Measurements from ENCODE around the gene KRTAP2-3.
"Not testable (repeated sequence)": the region's sequence is repeated elsewhere in the genome, so short reads cannot be mapped to it uniquely, and the experiment has no call there.

KRTAP2-3 gene, protein sequence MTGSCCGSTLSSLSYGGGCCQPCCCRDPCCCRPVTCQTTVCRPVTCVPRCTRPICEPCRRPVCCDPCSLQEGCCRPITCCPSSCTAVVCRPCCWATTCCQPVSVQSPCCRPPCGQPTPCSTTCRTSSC

DNA sequence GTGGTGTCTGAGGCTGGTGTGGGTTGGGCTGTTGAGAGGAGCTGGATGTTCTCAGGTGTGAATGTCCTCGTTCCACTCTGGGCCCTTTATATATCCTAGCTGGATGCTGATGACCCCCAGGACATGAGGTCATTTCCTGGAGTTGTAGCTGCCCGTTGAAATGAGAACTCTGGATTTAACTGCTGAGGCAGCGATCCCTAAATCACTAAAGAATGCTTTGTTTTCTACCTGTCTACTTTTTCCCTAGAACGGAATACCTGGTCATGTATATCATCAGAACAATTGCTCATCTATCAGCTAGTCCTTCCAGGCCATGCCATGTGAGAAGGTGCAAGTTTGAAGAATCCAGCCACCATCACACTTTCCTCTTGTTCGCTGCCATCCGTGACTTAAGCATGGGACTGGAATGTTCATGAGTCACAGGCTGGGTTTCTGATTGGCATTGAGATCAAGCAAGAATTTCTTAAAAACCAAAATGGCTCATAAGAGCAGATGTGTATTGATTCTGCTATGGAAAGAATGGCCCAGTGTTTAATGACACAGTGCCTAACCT is at the start of gene KRTAP2-3:
Gene KRTAP2-3 (minus strand): TSS at position 63 of the 553 bp plus-strand sequence. CDS start 64 bp downstream, outside the sequence.
- DNase-seq (ENCODE audit: low read depth): no peak

DNA sequence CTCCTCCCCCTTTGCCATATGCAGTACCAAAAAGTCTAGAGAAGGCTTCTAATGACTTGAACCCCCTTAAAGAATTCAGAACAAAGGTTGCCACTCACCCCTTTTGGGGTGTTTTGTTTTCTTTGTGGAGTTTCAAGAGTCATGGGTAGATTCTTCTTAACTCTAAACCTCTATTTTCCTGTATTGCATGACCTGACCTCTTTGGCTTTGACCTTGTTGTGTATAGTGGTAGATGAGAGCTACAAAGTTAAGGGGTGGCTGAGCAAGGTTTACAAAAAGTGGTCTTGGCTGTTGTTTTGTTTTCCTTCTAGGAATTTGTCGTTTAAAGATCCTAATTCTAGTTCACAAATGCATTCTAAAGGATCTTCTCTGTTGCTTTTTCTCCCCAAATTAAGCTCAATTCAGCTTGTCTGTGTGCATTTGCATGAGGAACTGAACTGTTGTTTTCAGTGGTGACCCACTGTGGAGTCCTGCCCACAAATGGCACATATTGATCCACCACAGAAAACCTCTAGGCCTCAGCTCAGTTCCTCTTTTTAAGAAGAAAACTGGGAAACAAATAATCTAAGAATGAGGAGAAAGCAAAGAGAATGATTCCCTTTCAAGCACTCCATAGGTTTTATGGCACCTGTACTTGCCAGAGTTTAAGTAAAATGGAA is 48.9 kb upstream of the KRTAP2-3 start:
- DNase-seq (ENCODE audit: low read depth): not testable (repeated sequence)

DNA sequence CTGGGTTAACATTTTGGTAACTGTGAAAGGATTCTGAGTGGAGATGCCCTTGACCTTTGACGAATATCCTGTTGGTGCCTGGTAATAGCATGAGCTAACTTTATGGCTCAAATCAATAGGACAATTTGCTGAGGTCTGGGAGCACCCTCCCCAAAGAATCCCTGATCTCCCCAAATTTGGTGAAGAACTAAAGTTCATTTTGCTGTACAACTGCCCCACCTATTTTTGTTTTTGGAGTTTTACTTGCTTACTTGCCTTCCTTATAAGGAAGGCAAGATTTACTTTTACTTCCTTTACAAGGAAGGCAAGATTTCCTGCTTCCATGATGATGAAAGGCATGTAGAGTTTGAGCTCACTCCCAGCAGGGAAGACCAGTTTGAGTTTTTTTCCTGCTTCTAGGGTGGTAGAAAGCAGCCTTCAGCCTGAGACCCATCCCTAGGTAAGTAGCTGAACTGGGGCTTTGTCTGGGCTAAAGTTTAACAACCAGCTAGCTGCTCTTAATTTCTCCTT is 48.1 kb upstream of the KRTAP2-3 start:
- DNase-seq (ENCODE audit: low read depth): no peak

DNA sequence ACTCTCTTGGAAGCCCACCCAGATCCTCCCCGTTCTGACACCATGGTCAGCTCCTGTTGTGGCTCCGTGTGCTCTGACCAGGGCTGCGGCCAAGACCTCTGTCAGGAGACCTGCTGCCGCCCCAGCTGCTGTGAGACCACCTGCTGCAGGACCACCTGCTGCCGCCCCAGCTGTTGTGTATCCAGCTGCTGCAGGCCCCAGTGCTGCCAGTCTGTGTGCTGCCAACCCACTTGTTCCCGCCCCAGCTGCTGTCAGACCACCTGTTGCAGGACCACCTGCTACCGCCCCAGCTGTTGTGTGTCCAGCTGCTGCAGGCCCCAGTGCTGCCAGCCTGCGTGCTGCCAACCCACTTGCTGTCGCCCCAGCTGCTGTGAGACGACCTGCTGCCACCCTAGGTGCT is 45.4 kb upstream of the KRTAP2-3 start, which contains the start of gene KRTAP4-9:
Gene KRTAP4-9 (plus strand): TSS at position 43 of the 400 bp plus-strand sequence. CDS start 0 bp downstream, at position 43.
- DNase-seq (ENCODE audit: low read depth): not testable (repeated sequence)

DNA sequence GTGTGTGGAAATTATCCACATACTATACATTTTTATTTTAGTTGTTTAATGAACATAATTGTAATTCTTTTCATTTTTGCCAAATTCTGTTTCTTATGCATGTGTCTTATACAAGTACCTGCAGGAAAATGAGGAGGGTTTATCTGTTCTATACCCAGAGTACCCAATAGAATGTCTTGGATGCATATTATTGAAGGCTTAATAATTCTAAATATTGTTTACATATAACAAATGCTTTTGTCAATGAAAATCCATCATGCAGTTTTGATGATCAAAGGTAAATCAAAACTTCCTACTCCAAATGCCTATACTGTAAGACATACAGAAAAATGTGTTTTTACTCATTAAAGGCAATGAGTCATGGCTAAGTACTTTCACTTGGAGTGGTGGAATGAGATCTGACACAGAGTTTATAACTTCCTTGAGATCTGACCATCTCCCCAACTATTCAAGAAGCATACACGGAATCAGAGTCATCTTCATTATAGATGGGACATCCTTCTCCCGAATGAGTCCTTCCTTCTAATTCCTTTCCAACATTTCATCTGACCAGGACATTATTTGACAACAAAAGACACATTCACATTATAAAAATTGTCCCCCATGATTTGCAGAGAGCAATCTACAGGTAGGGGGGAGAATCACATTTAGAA is 44.6 kb upstream of the KRTAP2-3 start:
- not testable (repeated sequence) for DNase-seq (ENCODE audit: low read depth)

DNA sequence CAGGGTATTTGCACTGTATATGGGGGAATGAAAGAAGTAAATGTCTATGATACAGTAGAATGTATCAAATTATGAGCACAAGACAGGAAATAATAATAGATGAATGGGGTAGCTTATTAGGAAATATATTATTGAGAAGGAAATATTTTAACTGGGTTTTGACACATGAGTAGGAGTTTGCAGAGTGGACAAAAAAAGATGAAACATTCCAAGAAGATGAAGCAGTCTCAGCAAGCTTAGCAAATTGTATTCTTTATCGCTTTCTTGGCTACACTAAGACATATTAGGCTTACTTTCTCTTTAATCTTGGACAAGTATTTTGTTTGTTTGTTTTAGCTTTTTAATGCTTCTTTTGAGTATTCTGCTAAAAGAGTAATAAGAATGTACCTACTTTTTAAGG is 44.0 kb upstream of the KRTAP2-3 start:
- DNase-seq (ENCODE audit: low read depth): no peak

DNA sequence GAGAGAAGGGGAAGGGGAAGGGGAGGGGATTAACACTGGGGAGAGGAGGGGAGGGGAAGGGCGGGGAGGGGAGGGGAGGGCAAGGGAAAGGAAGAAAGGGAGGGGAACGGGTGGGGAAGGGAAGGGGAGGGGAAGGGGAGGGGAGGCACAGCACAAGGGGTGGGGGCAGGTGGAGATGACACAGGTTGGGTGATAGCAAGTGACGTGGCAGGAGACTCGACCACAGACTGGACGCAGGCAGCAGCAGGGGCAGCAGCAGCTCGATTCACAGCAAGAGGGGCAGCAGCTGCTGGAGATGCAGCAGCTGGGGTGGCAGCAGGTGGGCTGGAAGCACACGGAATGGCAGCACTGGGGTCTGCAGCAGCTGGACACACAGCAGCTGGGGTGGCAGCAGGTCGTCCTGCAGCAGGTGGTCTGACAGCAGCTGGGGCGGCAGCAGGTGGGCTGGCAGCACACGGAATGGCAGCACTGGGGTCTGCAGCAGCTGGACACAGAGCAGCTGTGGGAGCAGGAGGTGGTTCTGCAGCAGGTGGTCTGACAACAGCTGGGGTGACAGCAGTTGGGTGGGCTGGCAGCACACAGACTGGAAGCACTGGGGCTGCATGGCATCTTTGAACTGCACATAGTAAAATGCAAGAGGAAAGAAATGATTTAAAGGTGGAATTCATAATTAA is 41.8 kb upstream of the KRTAP2-3 start, which contains the start of gene KRTAP4-16:
Gene KRTAP4-16 (minus strand): TSS at position 624 of the 674 bp plus-strand sequence. CDS start 0 bp downstream, at position 624.
- DNase-seq (ENCODE audit: low read depth): no peak

DNA sequence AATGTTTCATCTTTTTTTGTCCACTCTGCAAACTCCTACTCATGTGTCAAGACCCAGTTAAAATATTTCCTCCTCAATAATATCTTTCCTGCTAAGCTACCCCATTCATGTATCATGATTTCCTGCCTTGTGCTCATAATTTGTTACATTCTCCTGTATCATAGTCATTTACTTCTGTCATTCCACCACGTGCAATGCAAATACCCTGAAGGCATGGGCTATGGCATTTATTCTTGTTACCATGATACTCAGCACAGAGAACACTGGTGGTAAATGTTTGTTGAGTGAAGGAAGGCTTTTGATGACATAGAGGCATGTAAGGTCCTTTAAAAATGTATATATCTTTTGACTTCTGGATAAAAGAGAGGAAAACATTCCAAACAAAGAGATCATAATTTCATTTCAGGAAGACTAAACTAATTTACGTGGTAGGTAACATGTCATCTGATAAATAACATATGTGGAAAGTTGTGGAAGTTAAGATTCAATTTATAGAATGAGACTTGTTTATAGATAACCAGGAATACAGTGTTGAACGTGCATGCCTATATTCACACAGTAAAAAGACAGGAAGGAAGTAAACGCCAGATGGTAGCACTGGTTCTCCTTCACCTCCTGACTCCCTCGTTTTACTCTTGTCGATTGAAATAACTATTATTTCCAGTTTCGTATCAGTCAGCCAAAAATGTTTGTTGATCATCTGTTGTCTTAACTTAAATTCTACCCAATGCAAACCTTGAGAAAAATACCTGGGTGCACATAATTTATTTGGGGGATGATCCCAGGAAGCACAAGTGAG is 40.0 kb upstream of the KRTAP2-3 start:
- DNase-seq (ENCODE audit: low read depth): not testable (repeated sequence)

DNA sequence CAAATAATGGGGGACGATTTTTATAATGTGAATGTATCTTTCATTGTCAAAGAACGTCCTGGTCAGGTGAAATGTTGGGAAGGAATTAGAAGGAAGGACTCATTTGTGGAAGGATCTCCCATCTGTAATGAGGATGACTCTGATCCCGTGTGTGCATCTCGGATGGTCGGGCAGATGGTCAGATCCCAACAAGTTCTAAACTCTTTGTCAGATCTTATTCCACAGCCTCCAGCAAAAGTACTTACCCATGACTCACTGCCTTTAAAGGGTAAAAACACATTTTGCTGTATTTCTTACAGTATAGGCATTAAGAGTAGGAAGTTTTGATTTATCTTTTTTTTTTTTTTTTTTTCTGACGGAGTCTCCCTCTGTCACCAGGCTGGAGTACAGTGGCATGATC is 38.6 kb upstream of the KRTAP2-3 start:
- DNase-seq (ENCODE audit: low read depth): no peak

DNA sequence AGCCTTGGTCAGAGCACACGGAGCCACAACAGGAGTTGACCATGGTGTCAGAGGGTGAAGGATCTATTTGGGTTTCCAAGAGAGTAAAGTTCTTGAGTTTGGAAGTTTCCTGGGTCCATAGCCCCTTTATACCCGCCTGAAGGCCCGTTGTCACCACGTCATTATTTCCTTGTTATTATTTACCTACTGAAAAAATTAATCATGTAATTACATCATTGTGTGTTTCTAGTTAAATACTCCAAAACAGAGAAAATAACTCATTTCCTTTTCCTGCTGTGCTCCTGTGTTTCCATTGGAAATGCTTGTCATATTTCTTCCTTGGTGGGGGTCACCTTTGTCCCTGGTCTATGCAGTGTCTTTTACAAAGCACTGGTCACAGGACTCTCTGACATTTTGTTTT is 38.1 kb upstream of the KRTAP2-3 start, which contains the start of gene KRTAP4-8:
Gene KRTAP4-8 (minus strand): TSS at position 101 of the 400 bp plus-strand sequence. CDS start 58 bp downstream, at position 43.
- no peak for DNase-seq (ENCODE audit: low read depth)

DNA sequence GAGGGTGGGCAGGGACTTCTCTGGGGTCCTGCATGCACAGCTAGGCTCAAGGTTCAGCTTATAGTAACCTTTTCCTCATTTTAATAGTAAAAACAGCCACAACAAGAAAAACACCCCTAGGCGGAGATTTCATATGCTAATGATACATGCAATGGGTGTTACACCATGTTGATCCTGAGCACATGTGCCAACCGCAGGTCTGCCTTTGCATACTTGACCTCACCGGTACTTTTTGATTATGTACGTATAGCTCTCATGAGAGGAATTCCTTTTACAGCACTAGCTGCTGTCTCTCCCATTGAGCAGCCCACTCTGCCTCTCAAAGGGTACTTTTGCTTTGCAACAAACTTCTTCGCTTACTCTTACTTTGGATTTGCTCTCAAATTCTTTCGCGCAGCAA is 36.1 kb upstream of the KRTAP2-3 start:
- DNase-seq (ENCODE audit: low read depth): no peak

DNA sequence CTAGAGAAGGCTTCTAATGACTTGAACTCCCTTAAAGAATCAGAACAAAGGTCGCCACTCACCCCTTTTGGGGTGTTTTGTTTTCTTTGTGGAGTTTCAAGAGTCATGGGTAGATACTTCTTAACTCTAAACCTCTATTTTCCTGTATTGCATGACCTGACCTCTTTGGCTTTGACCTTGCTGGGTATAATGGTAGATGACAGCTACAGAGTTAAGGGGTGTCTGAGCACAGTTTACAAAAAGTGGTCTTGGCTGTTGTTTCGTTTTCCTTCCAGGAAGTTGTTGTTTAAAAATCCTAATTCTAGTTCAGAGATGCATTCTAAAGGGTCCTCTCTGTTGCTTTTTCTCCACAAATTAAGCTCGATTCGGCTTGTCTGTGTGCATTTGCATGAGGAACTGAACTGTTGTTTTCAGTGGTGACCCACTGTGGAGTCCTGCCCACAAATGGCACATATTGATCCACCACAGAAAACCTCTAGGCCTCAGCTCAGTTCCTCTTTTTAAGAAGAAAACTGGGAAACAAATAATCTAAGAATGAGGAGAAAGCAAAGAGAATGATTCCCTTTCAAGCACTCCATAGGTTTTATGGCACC is 28.9 kb upstream of the KRTAP2-3 start:
- DNase-seq (ENCODE audit: low read depth): not testable (repeated sequence)

DNA sequence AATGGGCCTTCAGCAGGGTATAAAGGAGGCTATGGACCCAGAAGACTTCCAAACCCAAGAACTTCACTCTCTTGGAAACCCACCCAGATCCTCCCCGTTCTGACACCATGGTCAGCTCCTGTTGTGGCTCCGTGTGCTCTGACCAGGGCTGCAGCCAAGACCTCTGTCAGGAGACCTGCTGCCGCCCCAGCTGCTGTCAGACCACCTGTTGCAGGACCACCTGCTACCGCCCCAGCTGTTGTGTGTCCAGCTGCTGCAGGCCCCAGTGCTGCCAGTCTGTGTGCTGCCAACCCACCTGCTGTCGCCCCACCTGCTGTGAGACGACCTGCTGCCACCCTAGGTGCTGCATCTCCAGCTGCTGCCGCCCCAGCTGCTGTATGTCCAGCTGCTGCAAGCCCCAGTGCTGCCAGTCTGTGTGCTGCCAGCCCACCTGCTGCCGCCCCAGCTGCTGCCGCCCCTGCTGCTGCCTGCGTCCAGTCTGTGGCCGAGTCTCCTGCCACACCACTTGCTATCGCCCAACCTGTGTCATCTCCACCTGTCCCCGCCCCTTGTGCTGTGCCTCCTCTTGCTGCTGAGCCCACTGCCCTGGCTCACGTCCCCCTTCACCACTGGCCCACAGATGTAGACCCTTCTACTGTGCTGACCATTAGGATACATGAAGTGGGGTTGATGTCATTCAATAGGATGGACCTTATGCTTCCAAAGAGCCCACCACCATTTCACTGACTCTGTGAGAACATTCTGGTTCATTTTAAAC is 24.4 kb upstream of the KRTAP2-3 start, which contains the start of gene KRTAP4-7:
Gene KRTAP4-7 (plus strand): TSS at position 51 of the 757 bp plus-strand sequence. CDS start 57 bp downstream, at position 108.
- not testable (repeated sequence) for DNase-seq (ENCODE audit: low read depth)

DNA sequence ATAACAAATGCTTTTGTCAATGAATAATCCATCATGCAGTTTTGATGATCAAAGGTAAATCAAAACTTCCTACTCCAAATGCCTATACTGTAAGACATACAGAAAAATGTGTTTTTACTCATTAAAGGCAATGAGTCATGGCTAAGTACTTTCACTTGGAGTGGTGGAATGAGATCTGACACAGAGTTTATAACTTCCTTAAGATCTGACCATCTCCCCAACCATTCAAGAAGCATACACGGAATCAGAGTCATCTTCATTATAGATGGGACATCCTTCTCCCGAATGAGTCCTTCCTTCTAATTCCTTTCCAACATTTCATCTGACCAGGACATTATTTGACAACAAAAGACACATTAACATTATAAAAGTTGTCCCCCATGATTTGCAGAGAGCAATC is 23.5 kb upstream of the KRTAP2-3 start:
- not testable (repeated sequence) for DNase-seq (ENCODE audit: low read depth)

DNA sequence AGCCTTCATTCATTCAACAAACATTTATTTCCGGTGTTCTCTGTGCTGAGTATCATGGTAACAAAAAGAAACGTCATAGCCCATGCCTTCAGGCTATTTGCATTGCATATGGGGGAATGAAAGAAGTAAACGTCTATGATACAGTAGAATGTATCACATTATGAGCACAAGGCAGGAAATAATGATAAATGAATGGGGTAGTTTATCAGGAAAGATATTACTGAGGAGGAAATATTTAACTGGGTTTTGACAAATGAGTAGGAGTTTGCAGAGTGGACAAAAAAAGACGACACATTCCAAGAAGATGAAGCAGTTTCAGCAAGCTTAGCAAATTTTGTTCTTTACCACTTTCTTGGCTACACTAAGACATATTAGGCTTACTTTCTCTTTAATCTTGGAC is 22.7 kb upstream of the KRTAP2-3 start:
- no peak for DNase-seq (ENCODE audit: low read depth)

DNA sequence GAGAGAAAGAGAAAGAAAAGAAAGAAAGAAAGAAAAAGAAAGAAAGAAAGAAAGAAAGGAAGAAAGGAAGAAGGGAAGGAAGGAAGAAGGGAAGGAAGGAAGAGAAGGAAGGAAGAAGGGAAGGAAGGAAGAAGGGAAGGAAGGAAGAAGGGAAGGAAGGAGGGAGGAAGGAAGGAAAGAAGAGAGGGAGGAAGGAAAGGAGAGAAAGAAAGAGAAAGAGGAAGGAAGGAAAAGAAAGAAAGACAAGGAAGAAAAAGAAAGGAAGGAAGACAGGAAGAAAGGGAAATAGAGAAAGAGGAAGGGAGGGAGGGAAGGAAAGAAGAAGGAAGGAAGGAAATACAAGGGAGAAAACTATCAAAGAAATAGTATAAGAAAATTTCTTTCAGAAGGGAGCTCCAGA is 16.9 kb upstream of the KRTAP2-3 start:
- no peak for DNase-seq (ENCODE audit: low read depth)

DNA sequence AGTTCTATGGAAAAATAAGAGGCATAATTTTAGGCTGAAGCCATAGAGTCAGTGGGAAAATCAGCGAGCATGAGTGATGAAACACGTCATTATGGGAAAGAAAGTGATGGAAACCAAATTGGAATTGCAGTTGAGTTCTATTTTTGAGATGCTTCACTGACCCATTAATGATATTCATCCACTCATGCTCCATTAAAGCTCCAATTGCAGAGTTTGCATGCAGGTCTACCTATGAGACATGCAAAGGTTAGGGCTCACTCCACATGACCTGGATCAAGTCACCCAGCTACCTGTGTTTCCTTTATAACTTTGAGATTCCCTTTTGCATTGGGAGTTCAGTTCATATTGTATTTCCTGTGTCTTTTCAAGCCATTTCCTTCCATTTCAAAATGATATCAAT is 13.8 kb upstream of the KRTAP2-3 start:
- no peak for DNase-seq (ENCODE audit: low read depth)

DNA sequence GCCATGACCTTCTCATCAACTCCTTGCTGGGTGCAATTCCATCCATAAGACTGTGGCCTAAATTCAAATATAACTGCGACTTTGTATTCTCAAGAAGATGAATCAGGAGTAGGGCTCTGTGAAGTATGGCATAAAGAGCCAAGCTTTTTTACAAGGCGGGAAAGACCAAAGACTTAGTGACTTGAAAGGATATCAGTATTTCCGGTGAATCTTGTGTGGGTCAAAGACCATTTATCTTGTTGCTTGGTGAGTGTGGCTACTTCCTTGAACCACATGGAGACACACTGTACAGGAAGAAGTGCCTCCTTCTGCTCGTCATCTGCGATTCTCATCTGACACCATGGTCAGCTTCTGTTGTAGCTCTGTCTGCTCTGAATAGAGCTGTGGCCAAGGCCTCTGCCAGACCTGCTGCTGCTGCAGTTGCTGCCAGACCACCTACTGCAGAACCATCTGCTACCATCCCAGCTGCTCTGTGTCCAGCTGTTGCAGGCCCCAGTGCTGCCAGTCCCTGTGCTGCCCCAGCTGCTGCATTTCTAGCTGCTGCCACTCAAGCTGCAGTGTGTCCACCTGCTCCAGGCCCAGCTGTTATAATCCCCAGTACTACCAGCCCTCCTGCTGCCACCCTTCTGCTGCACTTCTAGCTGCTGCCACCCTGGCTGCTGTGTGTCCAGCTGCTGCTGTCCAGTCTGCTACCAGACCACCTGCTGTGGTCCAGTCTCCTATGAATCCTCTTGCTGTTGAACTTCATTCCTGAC is 11.9 kb upstream of the KRTAP2-3 start:
- no peak for DNase-seq (ENCODE audit: low read depth)

DNA sequence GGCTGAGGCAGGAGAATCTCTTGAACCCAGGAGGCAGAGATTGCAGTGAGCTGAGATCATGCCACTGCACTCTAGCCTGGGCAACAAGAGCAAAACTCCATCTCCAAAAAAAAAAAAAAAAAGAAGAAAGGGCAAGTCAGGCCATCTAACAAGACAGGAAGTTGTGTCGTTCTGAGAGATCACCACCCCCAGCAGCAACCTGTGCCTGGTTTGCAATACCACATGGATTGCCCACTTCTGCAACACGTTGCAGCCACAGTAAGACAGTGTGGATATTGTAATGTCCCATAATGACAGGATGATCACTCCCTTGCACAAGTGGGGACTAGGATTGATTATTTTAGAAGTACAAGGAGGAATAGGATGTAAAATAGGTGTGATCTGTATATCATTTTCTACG is 9.1 kb upstream of the KRTAP2-3 start:
- DNase-seq (ENCODE audit: low read depth): no peak

Data from activated gamma-delta T cell treated with anti-CD3 and anti-CD28 coated beads, Interleukin-2, amount 50 U/mL, for 16 hours (primary cell).